GM12878 (cell line): Measurements from ENCODE around the gene GRIK4. TPM values are rescaled to one million over a fixed set of nuclear protein-coding genes. Genes with fewer than 3 reads are reported as not detected.

ENCODE experiments used
- ATAC-seq: fragments of 200-7000 bp; cut with Tn5 transposase; 3 replicates; pipeline ENCODE4 v1.9.1; 2020; ENCODE audit warnings: mild to moderate bottlenecking, moderate library complexity
- BruUV-seq: library from RNA; stranded (reverse); fragments of 400-500 nt; replicated peaks from 2 replicates; lab custom pipeline; 2021; lab: Mats Ljungman, UMichigan
- CTCF ChIA-PET: fragments of 300-600 bp; sonication (Branson Sonifier 250); formaldehyde crosslinking; extraction: SDS; loops from one replicate; lab custom pipeline; 2021; ENCODE audit warnings: inconsistent platforms; lab: Yijun Ruan, JAX
- POLR2A ChIA-PET: fragments of 350-600 bp; formaldehyde crosslinking; extraction: SDS; loops from one replicate; lab custom pipeline; 2021; ENCODE audit warnings: inconsistent platforms; lab: Charles Lee
- RAD21 ChIA-PET: fragments of 300-600 bp; sonication (Branson Sonifier 250); formaldehyde crosslinking; loops from one replicate; lab custom pipeline; 2023; ENCODE audit warnings: antibody characterized with exemption; ENCODE audit not compliant: unreplicated experiment; lab: Charles Lee
- SMC1A ChIA-PET: fragments of 300-600 bp; sonication (Branson Sonifier 250); formaldehyde crosslinking; loops from one replicate; lab custom pipeline; 2023; ENCODE audit not compliant: unreplicated experiment, uncharacterized antibody; lab: Charles Lee
- DNase-seq: peaks from one replicate; pipeline ENCODE4 v3.0.0-alpha.2; 2011; ENCODE audit warnings: low read depth, low spot score
- FAIRE-seq: peaks from 3 replicates; lab custom pipeline; 2011; peaks lifted over from hg19 to GRCh38; lab: Jason Lieb, UNC
- H2AFZ ChIP-seq: 2 replicates; pipeline ENCODE4 v1.6.0; 2011; ENCODE audit warnings: low read depth, low read length, control low read depth; ENCODE audit not compliant: control insufficient read depth
- H3K27ac ChIP-seq: 2 replicates; pipeline ENCODE4 v1.5.1; 2011; ENCODE audit warnings: control low read depth; ENCODE audit not compliant: control insufficient read depth, insufficient read depth
- H3K27me3 ChIP-seq, 2 experiments: replicated peaks in 1 of 2; 2 replicates each; pipeline versions ENCODE4 v1.6.0 to v1.6.1; 2011; ENCODE audit warnings: low read length in 1 of 2; ENCODE audit not compliant: control insufficient read depth in 2 of 2, insufficient read depth in 2 of 2
- H3K36me3 ChIP-seq, 2 experiments: 2 replicates each; pipeline ENCODE4 v1.5.1; 2011; ENCODE audit warnings: low read length in 1 of 2; ENCODE audit not compliant: control insufficient read depth in 2 of 2, insufficient read depth in 2 of 2
- H3K4me1 ChIP-seq: 2 replicates; pipeline ENCODE4 v1.6.1; 2011; ENCODE audit warnings: mild to moderate bottlenecking, low read length, moderate library complexity, mixed read lengths; ENCODE audit not compliant: control insufficient read depth, insufficient read depth
- H3K4me2 ChIP-seq: 2 replicates; pipeline ENCODE4 v1.6.0; 2011; ENCODE audit warnings: control low read depth; ENCODE audit not compliant: control insufficient read depth, insufficient read depth
- H3K4me3 ChIP-seq: fragments of 200-600 bp; sonication (generic); 2 replicates; pipeline ENCODE4 v1.5.1; 2016
- H3K79me2 ChIP-seq: 2 replicates; pipeline ENCODE4 v1.6.0; 2011; ENCODE audit warnings: low read length; ENCODE audit not compliant: control insufficient read depth, insufficient read depth
- H3K9ac ChIP-seq: 2 replicates; pipeline ENCODE4 v1.8.0; 2011; ENCODE audit warnings: low read length, control low read depth, mixed read lengths; ENCODE audit not compliant: control insufficient read depth, insufficient read depth
- H3K9me3 ChIP-seq: replicated peaks from 3 replicates; pipeline ENCODE4 v1.5.1; 2011; ENCODE audit warnings: mild to moderate bottlenecking, low read length; ENCODE audit not compliant: control insufficient read depth, insufficient read depth
- H4K20me1 ChIP-seq: 2 replicates; pipeline ENCODE4 v1.6.0; 2011; ENCODE audit not compliant: control insufficient read depth, insufficient read depth
- BACH1 ChIP-seq: fragments of 450-650 bp; IDR thresholded peaks from 2 replicates; pipeline ENCODE4 v1.6.1; 2017; ENCODE audit warnings: mild to moderate bottlenecking, borderline replicate concordance
- CHD4 ChIP-seq: fragments of 200-600 bp; sonication (generic); IDR thresholded peaks from 2 replicates; pipeline ENCODE4 v1.6.1; 2016; ENCODE audit warnings: mild to moderate bottlenecking
- HCFC1 ChIP-seq: fragments of 150-350 bp; IDR thresholded peaks from 2 replicates; pipeline ENCODE4 v1.6.1; 2014; ENCODE audit warnings: low read length
- NFYA ChIP-seq: IDR thresholded peaks from 2 replicates; pipeline ENCODE4 v1.6.1; 2011; ENCODE audit warnings: low read depth, mild to moderate bottlenecking, low read length, improper control_type of control experiment, borderline replicate concordance
- ZZZ3 ChIP-seq: IDR thresholded peaks from 2 replicates; pipeline ENCODE4 v1.6.1; 2011; ENCODE audit warnings: low read depth; ENCODE audit not compliant: control insufficient read depth, insufficient read length
- WGBS: methylation state at CpG from one replicate; pipeline ENCODE4 v1.1.6; 2016; ENCODE audit warnings: low lambda C conversion rate; ENCODE audit not compliant: insufficient replicate concordance, insufficient coverage; ENCODE audit errors: missing lambda C conversion rate; 5-methylcytosine and 5-hydroxymethylcytosine counted together
- in situ Hi-C: fragments of 300-500 bp; cut with MboI; formaldehyde crosslinking; loops from 9 replicates; pipeline ENCODE4 v1.14.3; 2018; ENCODE audit warnings: mixed read lengths
- intact Hi-C: fragments of 100-400 bp; cut with micrococcal nuclease; formaldehyde crosslinking; loops from one replicate; pipeline ENCODE4 v1.14.2; 2022; ENCODE audit not compliant: unreplicated experiment
- polyA plus RNA-seq, 11 experiments: library from polyadenylated mRNA; depleted of rRNA in 4 of 11; unstranded in 6 of 11; stranded (reverse) in 5 of 11; fragments of >200 nt; fragmentation: Nextera tagmentation in 4 of 11; fragmentation: Illumina TruSeq in 1 of 11; extraction: Ambion mirVana in 4 of 11; extraction: Trizol in 1 of 11; gene quantifications; 1 replicate in 1 of 11; 2 replicates in 10 of 11; pipeline versions ENCODE4 v1.2.1 to v1.2.3, GENCODE V29; 2011 to 2016; ENCODE audit warnings: inconsistent platforms in 2 of 11, missing spikeins in 2 of 11, low read depth in 1 of 11
- total RNA-seq, 4 experiments: library from RNA; depleted of rRNA in 3 of 4; stranded (reverse); fragments of >200 nt in 3 of 4; fragmentation: Illumina TruSeq in 1 of 4; extraction: Trizol in 1 of 4; gene quantifications; 2 replicates each; pipeline versions ENCODE4 v1.2.1 to v1.2.3, GENCODE V29; 2013 to 2021
- TF ChIP-seq, protein P1 (sequence below): fragments of 450-650 bp; IDR thresholded peaks from 2 replicates; pipeline ENCODE4 v1.6.1; 2017; ENCODE audit warnings: borderline replicate concordance
- TF ChIP-seq, protein P2 (sequence below): fragments of 150-350 bp; IDR thresholded peaks from 2 replicates; pipeline ENCODE4 v1.6.1; 2014; ENCODE audit warnings: mild to moderate bottlenecking, low read depth, low read length
- TF ChIP-seq, protein P3 (sequence below): IDR thresholded peaks from 2 replicates; pipeline ENCODE4 v1.6.1; 2011; ENCODE audit warnings: mild to moderate bottlenecking, low read depth, low read length, moderate library complexity; ENCODE audit not compliant: insufficient replicate concordance
- TF ChIP-seq, protein P4 (sequence below): fragments of 450-650 bp; formaldehyde crosslinking; IDR thresholded peaks from 2 replicates; pipeline ENCODE4 v1.5.0; 2022; ENCODE audit warnings: mild to moderate bottlenecking, missing genetic modification characterization

Gene GRIK4
- total and polyA plus RNA-seq, 10 of the 15 experiments (the other 5 are each of a cell fraction or from before 2014, with no cell fraction given): 0.33 to 3.6 (median 0.72) TPM

DNA sequence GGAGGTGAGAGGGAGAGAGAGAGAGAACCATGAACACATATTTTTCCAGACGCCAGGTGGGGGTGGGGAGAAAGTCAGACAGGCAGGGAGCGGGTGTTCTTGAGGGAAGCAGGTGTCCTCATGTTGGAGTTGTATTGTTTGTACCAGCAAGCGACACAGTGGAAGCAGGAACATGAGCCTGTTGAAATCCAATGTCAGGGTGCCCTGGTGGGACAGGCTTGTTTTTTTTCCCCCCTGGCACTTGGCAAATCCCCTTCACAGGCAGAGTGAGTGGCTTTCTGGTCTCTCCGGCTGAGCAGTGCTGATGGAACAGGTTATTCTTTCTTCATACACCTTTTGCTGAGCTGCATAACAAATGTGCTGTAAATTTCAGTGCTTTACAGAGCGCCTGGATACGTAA is 125.6 kb downstream of the GRIK4 start (continued):
- TF ChIP-seq, protein P1, sequence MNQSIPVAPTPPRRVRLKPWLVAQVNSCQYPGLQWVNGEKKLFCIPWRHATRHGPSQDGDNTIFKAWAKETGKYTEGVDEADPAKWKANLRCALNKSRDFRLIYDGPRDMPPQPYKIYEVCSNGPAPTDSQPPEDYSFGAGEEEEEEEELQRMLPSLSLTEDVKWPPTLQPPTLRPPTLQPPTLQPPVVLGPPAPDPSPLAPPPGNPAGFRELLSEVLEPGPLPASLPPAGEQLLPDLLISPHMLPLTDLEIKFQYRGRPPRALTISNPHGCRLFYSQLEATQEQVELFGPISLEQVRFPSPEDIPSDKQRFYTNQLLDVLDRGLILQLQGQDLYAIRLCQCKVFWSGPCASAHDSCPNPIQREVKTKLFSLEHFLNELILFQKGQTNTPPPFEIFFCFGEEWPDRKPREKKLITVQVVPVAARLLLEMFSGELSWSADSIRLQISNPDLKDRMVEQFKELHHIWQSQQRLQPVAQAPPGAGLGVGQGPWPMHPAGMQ: no peak

DNA sequence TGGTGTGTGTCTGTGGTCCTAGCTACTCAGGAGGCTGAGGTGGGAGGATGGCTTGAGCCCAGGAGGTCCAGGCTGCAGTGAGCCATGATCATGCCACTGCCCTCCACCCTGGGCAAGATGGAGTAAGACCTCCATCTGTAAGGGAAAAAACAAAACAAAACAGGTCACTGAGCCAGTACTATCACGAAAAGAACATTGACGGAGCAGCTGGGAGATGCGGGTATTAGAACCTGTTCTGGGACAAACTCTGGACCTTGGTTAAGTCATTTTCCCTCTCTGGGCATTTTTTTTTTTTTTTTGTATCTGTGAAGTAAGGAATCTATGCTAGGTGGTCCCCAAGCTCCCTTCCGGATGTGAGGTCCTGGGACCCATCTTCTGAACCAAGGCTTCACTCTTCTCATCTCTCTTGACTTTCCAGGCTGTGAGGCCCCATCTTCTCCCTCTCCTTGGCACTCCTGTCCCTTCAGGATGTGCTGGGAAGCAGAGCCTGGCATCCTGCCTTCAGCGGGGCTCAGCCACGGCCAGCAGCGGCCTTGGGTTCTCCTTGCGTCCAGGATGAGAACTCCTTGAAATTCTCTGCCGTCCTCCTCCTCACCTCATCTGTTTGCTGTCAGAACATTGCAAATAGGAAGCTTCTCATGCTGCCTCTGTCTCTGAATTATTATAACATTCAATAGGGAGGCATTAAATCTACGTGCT is 130.8 kb downstream of the GRIK4 start:
- Histone ChIP-seq H3K9ac (no peak overlapping the region), H3K4me1 (no peaks in the 10 kb centered on the region), H3K36me3 (no peaks in the 10 kb centered on the region; a peak in 1 of 4 replicates), H3K27me3 (no peaks in the 10 kb centered on the region), H3K4me3 (no peak overlapping the region), H4K20me1 (no peaks in the 10 kb centered on the region), H3K27ac (no peak overlapping the region), H3K79me2 (no peaks in the 10 kb centered on the region), H2AFZ (no peak overlapping the region), H3K4me2 (no peak overlapping the region), H3K9me3 (no peaks in the 10 kb centered on the region)
- intact Hi-C loops (no loop called here), in situ Hi-C loops (no loop called here)
- WGBS: 68% methylated on average over 9 of the region's 10 CpGs
- ChIA-PET SMC1A (interaction anchor here (0.8 to 2.6 kb wide), 5 partner anchors 10 to 43 kb away, joined by 3 to 11 read pairs (median 7); no protein-coding TSS in a partner anchor), CTCF (interaction anchor here (1.2 to 4.1 kb wide), 3 partner anchors 37 to 222 kb away, joined by 3 to 14 read pairs (median 3); no protein-coding TSS in a partner anchor), POLR2A (interaction anchor here (0.6 kb wide), 1 partner anchor 722 kb away, joined by 3 read pairs; no protein-coding TSS in a partner anchor), RAD21 (interaction anchor here (1.2 kb wide), 1 partner anchor 43 kb away, joined by 3 read pairs; no protein-coding TSS in a partner anchor)
- no peak for DNase-seq
- no peak for TF ChIP-seq CHD4
- TF ChIP-seq HCFC1: no peak
- TF ChIP-seq, protein P2, sequence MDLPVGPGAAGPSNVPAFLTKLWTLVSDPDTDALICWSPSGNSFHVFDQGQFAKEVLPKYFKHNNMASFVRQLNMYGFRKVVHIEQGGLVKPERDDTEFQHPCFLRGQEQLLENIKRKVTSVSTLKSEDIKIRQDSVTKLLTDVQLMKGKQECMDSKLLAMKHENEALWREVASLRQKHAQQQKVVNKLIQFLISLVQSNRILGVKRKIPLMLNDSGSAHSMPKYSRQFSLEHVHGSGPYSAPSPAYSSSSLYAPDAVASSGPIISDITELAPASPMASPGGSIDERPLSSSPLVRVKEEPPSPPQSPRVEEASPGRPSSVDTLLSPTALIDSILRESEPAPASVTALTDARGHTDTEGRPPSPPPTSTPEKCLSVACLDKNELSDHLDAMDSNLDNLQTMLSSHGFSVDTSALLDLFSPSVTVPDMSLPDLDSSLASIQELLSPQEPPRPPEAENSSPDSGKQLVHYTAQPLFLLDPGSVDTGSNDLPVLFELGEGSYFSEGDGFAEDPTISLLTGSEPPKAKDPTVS: no peak
- TF ChIP-seq BACH1: no peak
- no peak for TF ChIP-seq ZZZ3
- TF ChIP-seq, protein P3, sequence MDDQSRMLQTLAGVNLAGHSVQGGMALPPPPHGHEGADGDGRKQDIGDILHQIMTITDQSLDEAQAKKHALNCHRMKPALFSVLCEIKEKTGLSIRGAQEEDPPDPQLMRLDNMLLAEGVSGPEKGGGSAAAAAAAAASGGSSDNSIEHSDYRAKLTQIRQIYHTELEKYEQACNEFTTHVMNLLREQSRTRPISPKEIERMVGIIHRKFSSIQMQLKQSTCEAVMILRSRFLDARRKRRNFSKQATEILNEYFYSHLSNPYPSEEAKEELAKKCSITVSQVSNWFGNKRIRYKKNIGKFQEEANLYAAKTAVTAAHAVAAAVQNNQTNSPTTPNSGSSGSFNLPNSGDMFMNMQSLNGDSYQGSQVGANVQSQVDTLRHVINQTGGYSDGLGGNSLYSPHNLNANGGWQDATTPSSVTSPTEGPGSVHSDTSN: no peak
- TF ChIP-seq, protein P4, sequence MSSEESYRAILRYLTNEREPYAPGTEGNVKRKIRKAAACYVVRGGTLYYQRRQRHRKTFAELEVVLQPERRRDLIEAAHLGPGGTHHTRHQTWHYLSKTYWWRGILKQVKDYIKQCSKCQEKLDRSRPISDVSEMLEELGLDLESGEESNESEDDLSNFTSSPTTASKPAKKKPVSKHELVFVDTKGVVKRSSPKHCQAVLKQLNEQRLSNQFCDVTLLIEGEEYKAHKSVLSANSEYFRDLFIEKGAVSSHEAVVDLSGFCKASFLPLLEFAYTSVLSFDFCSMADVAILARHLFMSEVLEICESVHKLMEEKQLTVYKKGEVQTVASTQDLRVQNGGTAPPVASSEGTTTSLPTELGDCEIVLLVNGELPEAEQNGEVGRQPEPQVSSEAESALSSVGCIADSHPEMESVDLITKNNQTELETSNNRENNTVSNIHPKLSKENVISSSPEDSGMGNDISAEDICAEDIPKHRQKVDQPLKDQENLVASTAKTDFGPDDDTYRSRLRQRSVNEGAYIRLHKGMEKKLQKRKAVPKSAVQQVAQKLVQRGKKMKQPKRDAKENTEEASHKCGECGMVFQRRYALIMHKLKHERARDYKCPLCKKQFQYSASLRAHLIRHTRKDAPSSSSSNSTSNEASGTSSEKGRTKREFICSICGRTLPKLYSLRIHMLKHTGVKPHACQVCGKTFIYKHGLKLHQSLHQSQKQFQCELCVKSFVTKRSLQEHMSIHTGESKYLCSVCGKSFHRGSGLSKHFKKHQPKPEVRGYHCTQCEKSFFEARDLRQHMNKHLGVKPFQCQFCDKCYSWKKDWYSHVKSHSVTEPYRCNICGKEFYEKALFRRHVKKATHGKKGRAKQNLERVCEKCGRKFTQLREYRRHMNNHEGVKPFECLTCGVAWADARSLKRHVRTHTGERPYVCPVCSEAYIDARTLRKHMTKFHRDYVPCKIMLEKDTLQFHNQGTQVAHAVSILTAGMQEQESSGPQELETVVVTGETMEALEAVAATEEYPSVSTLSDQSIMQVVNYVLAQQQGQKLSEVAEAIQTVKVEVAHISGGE (CRISPR knock-in tag): no peak
- TF ChIP-seq NFYA: no peak
- no peak for FAIRE-seq
- no TSS peak for BruUV-seq
- no peak for ATAC-seq
